LNCAP (cell line): ENCODE results near the gene AXIN1.

ENCODE experiments used
- CTCF ChIP-seq: fragments of 450-650 bp; IDR thresholded peaks from 2 replicates; pipeline ENCODE4 v1.5.1; 2017; ENCODE audit warnings: mild to moderate bottlenecking

AXIN1 gene

GRCh38 chr16:368388-369158 lies 16.1 kb upstream of the AXIN1 start:
- no peak for TF ChIP-seq CTCF

GRCh38 chr16:367333-367903 lies 14.9 kb upstream of the AXIN1 start:
- TF ChIP-seq CTCF, result no peak

GRCh38 chr16:366476-366875 lies 14.0 kb upstream of the AXIN1 start:
- TF ChIP-seq CTCF, result no peak

GRCh38 chr16:364595-365491 lies 12.3 kb upstream of the AXIN1 start:
- no peak for TF ChIP-seq CTCF

- TF ChIP-seq CTCF, result no peak
These were observed 11.4 kb upstream of the AXIN1 start for GRCh38 chr16:363766-364490.

GRCh38 chr16:363110-363765 lies 10.7 kb upstream of the AXIN1 start:
- no peak for TF ChIP-seq CTCF
